ENCODE results near the gene WWOX. TPM values are rescaled to one million over a fixed set of nuclear protein-coding genes. Genes with fewer than 3 reads are reported as not detected.

WWOX gene
- total and polyA plus RNA-seq, 2 of the 8 experiments (the other 6 are each of a cell fraction or from before 2014, with no cell fraction given): 5.4 to 16.7 TPM

- TF ChIP-seq CBX5 (IDR thresholded peaks at IDR 0.05; ENCODE audit: low read depth, low read length) (no peak), HDAC6 (IDR thresholded peaks at IDR 0.05; ENCODE audit: low read depth, low read length) (no peak), POLR2A (IDR thresholded peaks at IDR 0.05; ENCODE audit: control extremely low read depth in 1 of 2, low read depth in 2 of 2, low read length in 2 of 2) (no peak), JUND (IDR thresholded peaks at IDR 0.05; ENCODE audit: low read length) (no peak), SP1 (IDR thresholded peaks at IDR 0.05; ENCODE audit: low read depth, low read length) (no peak), SIX5 (IDR thresholded peaks at IDR 0.05; ENCODE audit: low read depth, low read length) (no peak), RXRA (IDR thresholded peaks at IDR 0.05; ENCODE audit: insufficient read depth, low read depth, low read length) (no peak), BACH1 (IDR thresholded peaks at IDR 0.05; ENCODE audit: low read length) (no peak), CREB1 (IDR thresholded peaks at IDR 0.05) (no peak), CHD1 (IDR thresholded peaks at IDR 0.05; ENCODE audit: low read depth, low read length) (no peak), RFX5 (IDR thresholded peaks at IDR 0.05; ENCODE audit: borderline replicate concordance, low read depth, low read length) (no peak)
- Histone ChIP-seq H3K36me3 (ENCODE audit: control insufficient read depth in 2 of 4, insufficient read depth in 4 of 4, low read length in 3 of 4) (no peaks in the 10 kb centered on the region), H2BK5ac (ENCODE audit: low read depth, low read length) (no peak overlapping the region), H3K14ac (ENCODE audit: insufficient read length) (no peak overlapping the region), H3K79me2 (ENCODE audit: control insufficient read depth in 1 of 2, insufficient read depth in 2 of 2, low read length in 2 of 2) (no peaks in the 10 kb centered on the region), H3K23me2 (ENCODE audit: low read depth, low read length) (no peaks in the 10 kb centered on the region), H2BK15ac (ENCODE audit: low read length) (no peak overlapping the region), H3K9me3 (ENCODE audit: insufficient read depth in 2 of 2, low read depth in 1 of 2, low read length in 1 of 2) (no peaks in the 10 kb centered on the region), H2BK120ac (replicated peaks; ENCODE audit: low read depth, low read length) (no peak overlapping the region), H2AFZ (ENCODE audit: low read length) (no peak overlapping the region), H4K8ac (ENCODE audit: extremely low read depth, insufficient read depth, low read length) (no peak overlapping the region), H3K23ac (ENCODE audit: insufficient read length) (no peak overlapping the region), H3K4ac (replicated peaks; ENCODE audit: insufficient read length, low read depth, low read length) (no peak overlapping the region), H3K9ac (replicated peaks in 1 of 4; ENCODE audit: extremely low read depth in 1 of 4, low read depth in 3 of 4, low read length in 3 of 4) (no peak overlapping the region), H3K79me1 (ENCODE audit: low read depth, low read length) (no peaks in the 10 kb centered on the region), H3K18ac (ENCODE audit: extremely low read depth, low read length) (no peak overlapping the region), H4K5ac (ENCODE audit: insufficient read length, low read depth, low read length) (no peak overlapping the region), H2AK5ac (ENCODE audit: low read depth, low read length) (no peak overlapping the region), H3K27ac (ENCODE audit: low read depth, low read length) (no peak overlapping the region), H3K27me3 (replicated peaks in 1 of 4; ENCODE audit: control insufficient read depth in 3 of 4, extremely low read depth in 1 of 4, insufficient read depth in 3 of 4, low read length in 3 of 4) (no peaks in the 10 kb centered on the region), H3K56ac (replicated peaks; ENCODE audit: insufficient read length, low read depth, low read length) (no peak overlapping the region), H3K4me2 (ENCODE audit: insufficient read depth in 1 of 2, low read depth in 2 of 2, low read length in 2 of 2) (no peak overlapping the region), H2BK20ac (ENCODE audit: low read length) (no peak overlapping the region), H4K20me1 (replicated peaks in 1 of 2; ENCODE audit: control insufficient read depth in 1 of 2, insufficient read depth in 2 of 2, low read length in 2 of 2) (no peaks in the 10 kb centered on the region), H2BK12ac (ENCODE audit: low read depth, low read length) (no peak overlapping the region), H4K91ac (replicated peaks; ENCODE audit: insufficient read length, low read length) (no peak overlapping the region), H3K4me1 (replicated peaks in 1 of 4; ENCODE audit: control insufficient read depth in 3 of 4, insufficient read depth in 4 of 4, low read length in 3 of 4) (peaks cover 0 to 6% (median 2%) of the 10 kb centered on the region in 4 experiments; a peak in 2 of 7 replicates), H3K4me3 (ENCODE audit: extremely low read depth in 1 of 4, insufficient read depth in 2 of 4, low read depth in 3 of 4, low read length in 4 of 4) (no peak overlapping the region)
- POLR2A ChIA-PET (ENCODE audit: partially characterized antibody): no interaction called here
- CTCF ChIA-PET (ENCODE audit: partially characterized antibody): no interaction called here
- WGBS, 2 experiments (ENCODE audit: extremely low coverage in 1 of 2, insufficient coverage in 1 of 2, insufficient read length in 1 of 2, insufficient replicate concordance in 2 of 2, low coverage in 1 of 2, low lambda C conversion rate in 2 of 2, missing lambda C conversion rate in 1 of 2): 82% methylated on average over 3 of the region's 3 CpGs; no CpG with 5 or more reads in 1 of the 2 experiments
- no peak for FAIRE-seq
- no peak for DNase-seq (ENCODE audit: low read depth in 1 of 2, low spot score in 2 of 2)
Measured at GRCh38 chr16:78639775-78640174, 540.3 kb downstream of the WWOX start.

Data from H1 (cell line).